ENCODE data around the gene FAM168A. TPM values are rescaled to one million over a fixed set of nuclear protein-coding genes. Genes with fewer than 3 reads are reported as not detected.
A peak's percentile ranks its signal among the peaks of the same experiment; 100 is the strongest.

Gene FAM168A
- polyA plus RNA-seq, 4 donors = 5.4 to 18.8 (median 9.9) TPM

GRCh38 chr11:73498343-73498742 lies 99.6 kb downstream of the FAM168A start:
- WGBS, 3 donors = 90 to 94% (median 93%) methylated on average over 6 of the region's 6 CpGs
- no peak for DNase-seq
- Histone ChIP-seq H3K4me1 (ENCODE audit: control insufficient read depth in 3 of 3, insufficient read depth in 2 of 3, low read depth in 1 of 3, low read length in 2 of 3) (no peaks in the 10 kb centered on the region), H3K27ac (ENCODE audit: low read depth in 1 of 3, low read length in 2 of 3) (no peak overlapping the region), H3K27me3 (ENCODE audit: control insufficient read depth in 3 of 3, insufficient read depth in 3 of 3, low read length in 3 of 3) (no peaks in the 10 kb centered on the region), H3K9me3 (ENCODE audit: control insufficient read depth in 2 of 2, insufficient read depth in 1 of 2, low read depth in 1 of 2, low read length in 1 of 2) (no peaks in the 10 kb centered on the region), H3K36me3 (ENCODE audit: control insufficient read depth in 3 of 3, insufficient read depth in 2 of 3, low read depth in 1 of 3, low read length in 3 of 3) (peaks cover 0 to 3% (median 0%) of the 10 kb centered on the region in 3 donors), H3K4me3 (ENCODE audit: low read depth in 1 of 3, low read length in 3 of 3) (no peak overlapping the region)
- no peak for FAIRE-seq

DNA sequence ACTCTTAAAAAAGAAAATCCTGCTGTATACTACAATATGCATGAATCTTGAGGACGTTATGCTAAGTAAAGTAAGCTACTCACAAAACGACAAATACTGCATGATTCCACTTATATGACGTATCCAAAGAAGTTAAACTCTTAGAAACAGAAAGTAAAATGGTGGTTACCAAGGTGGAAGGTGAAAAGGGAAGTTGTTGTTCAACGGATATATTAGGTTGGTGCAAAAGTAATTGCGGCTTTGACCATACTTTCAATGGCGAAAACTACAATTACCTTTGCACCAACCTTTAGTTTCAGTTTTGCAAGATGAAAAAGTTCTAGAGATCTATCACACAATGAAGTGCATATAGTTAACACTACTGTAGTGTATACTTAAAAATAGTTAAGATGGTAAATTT lies 101.8 kb downstream of the FAM168A start:
- no peaks in the 10 kb centered on the region for H3K4me1 ChIP-seq (ENCODE audit: control insufficient read depth in 3 of 3, insufficient read depth in 2 of 3, low read depth in 1 of 3, low read length in 2 of 3)
- no peaks in the 10 kb centered on the region for H3K9me3 ChIP-seq (ENCODE audit: control insufficient read depth in 2 of 2, insufficient read depth in 1 of 2, low read depth in 1 of 2, low read length in 1 of 2)
- no peaks in the 10 kb centered on the region for H3K27me3 ChIP-seq (ENCODE audit: control insufficient read depth in 3 of 3, insufficient read depth in 3 of 3, low read length in 3 of 3)
- H3K36me3 ChIP-seq (ENCODE audit: control insufficient read depth in 3 of 3, insufficient read depth in 2 of 3, low read depth in 1 of 3, low read length in 3 of 3) = peaks cover 0 to 3% (median 0%) of the 10 kb centered on the region in 3 donors
- no peak overlapping the region for H3K4me3 ChIP-seq (ENCODE audit: low read depth in 1 of 3, low read length in 3 of 3)
- no peak for FAIRE-seq
- H3K27ac ChIP-seq (ENCODE audit: low read depth in 1 of 3, low read length in 2 of 3) = no peak overlapping the region
- 93 to 95% (median 94%) methylated on average over 6 of the region's 6 CpGs for WGBS, 3 donors
- DNase-seq = no peak

- 95 to 100% (median 100%) methylated on average over 2 of the region's 2 CpGs for WGBS, 3 donors
- FAIRE-seq = no peak
- H3K36me3 ChIP-seq (ENCODE audit: control insufficient read depth in 3 of 3, insufficient read depth in 2 of 3, low read depth in 1 of 3, low read length in 3 of 3) = peaks cover 0 to 3% (median 0%) of the 10 kb centered on the region in 3 donors
Observed at GRCh38 chr11:73495731-73496130, 102.2 kb downstream of the FAM168A start.

DNA sequence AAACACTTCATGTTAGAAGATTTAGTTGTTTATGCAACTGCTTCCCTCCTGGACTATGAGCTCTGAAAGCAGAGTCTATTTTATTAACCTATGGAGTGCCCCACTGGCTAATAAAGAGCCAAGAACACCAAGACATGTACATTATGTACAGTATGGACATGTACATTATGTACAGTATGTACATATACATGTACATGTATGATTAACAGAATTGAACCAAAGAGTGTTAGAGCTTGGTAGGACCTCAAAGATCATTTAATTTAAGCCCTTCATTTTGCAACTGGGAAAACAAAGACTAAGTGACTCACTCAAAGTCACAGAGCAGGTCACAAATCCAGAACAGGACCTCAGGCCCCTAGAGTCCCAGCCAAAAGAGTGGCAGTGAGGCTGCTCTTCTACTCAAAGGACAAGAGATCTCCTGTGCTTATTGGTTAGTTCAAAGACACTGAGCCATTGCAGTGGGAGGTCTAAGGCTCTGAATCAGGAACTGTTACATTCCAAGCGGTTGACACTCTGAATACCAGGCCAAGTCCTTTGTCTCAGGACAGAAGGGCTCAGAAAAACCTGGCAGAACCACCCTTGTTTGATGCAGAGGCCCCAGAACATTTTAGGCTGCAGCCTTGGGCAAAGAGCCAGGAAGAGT lies 103.8 kb downstream of the FAM168A start:
- H3K4me1 ChIP-seq (ENCODE audit: control insufficient read depth in 3 of 3, insufficient read depth in 2 of 3, low read depth in 1 of 3, low read length in 2 of 3) = no peaks in the 10 kb centered on the region
- DNase-seq (no peak), FAIRE-seq (no peak)

More at GRCh38 chr11:73495731-73496130, 102.2 kb downstream of the FAM168A start:
- Histone ChIP-seq H3K4me1 (ENCODE audit: control insufficient read depth in 3 of 3, insufficient read depth in 2 of 3, low read depth in 1 of 3, low read length in 2 of 3) (no peaks in the 10 kb centered on the region), H3K4me3 (ENCODE audit: low read depth in 1 of 3, low read length in 3 of 3) (no peak overlapping the region), H3K9me3 (ENCODE audit: control insufficient read depth in 2 of 2, insufficient read depth in 1 of 2, low read depth in 1 of 2, low read length in 1 of 2) (no peaks in the 10 kb centered on the region), H3K27ac (ENCODE audit: low read depth in 1 of 3, low read length in 2 of 3) (no peak overlapping the region), H3K27me3 (ENCODE audit: control insufficient read depth in 3 of 3, insufficient read depth in 3 of 3, low read length in 3 of 3) (no peaks in the 10 kb centered on the region)
- no peak for DNase-seq

DNA sequence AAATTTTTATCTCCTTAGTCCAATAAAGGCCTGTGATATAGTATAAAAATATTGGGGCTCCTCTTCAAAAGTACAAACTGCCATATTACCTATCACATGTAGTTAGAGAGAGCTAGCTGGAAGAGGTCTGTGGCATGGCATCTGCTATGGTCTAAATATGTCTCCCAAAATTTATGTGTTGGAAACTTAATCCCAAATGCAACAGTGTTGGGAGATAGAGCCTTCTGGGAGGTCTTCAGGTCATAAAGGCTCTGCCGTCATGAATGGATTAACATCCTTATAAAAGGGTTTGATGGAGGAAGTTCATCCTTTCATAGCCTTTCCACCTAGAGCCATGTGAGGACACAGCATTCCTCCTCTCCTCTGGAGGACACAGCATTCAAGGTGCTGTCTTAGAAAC lies 116.3 kb downstream of the FAM168A start:
- DNase-seq (no peak), FAIRE-seq (no peak)
- no peaks in the 10 kb centered on the region for H3K36me3 ChIP-seq (ENCODE audit: control insufficient read depth in 3 of 3, insufficient read depth in 2 of 3, low read depth in 1 of 3, low read length in 3 of 3)
- H3K4me1 ChIP-seq (ENCODE audit: control insufficient read depth in 3 of 3, insufficient read depth in 2 of 3, low read depth in 1 of 3, low read length in 2 of 3) = peaks cover 0 to 2% (median 0%) of the 10 kb centered on the region in 3 donors
- H3K4me3 ChIP-seq (ENCODE audit: low read depth in 1 of 3, low read length in 3 of 3) = no peak overlapping the region
- no peak overlapping the region for H3K27ac ChIP-seq (ENCODE audit: low read depth in 1 of 3, low read length in 2 of 3)
- H3K27me3 ChIP-seq (ENCODE audit: control insufficient read depth in 3 of 3, insufficient read depth in 3 of 3, low read length in 3 of 3) = no peaks in the 10 kb centered on the region
- peaks cover 0 to 4% of the 10 kb centered on the region in 2 donors for H3K9me3 ChIP-seq (ENCODE audit: control insufficient read depth in 2 of 2, insufficient read depth in 1 of 2, low read depth in 1 of 2, low read length in 1 of 2)
- 96 to 100% (median 96%) methylated on average over 1 of the region's 1 CpG for WGBS, 3 donors

More for the DNA sequence above, 103.8 kb downstream of the FAM168A start:
- Histone ChIP-seq H3K4me3 (ENCODE audit: low read depth in 1 of 3, low read length in 3 of 3) (no peak overlapping the region), H3K27me3 (ENCODE audit: control insufficient read depth in 3 of 3, insufficient read depth in 3 of 3, low read length in 3 of 3) (no peaks in the 10 kb centered on the region), H3K9me3 (ENCODE audit: control insufficient read depth in 2 of 2, insufficient read depth in 1 of 2, low read depth in 1 of 2, low read length in 1 of 2) (no peaks in the 10 kb centered on the region), H3K27ac (ENCODE audit: low read depth in 1 of 3, low read length in 2 of 3) (no peak overlapping the region), H3K36me3 (ENCODE audit: control insufficient read depth in 3 of 3, insufficient read depth in 2 of 3, low read depth in 1 of 3, low read length in 3 of 3) (peaks cover 0 to 3% (median 0%) of the 10 kb centered on the region in 3 donors)
- WGBS, 3 donors = 94 to 100% (median 95%) methylated on average over 1 of the region's 1 CpG

DNA sequence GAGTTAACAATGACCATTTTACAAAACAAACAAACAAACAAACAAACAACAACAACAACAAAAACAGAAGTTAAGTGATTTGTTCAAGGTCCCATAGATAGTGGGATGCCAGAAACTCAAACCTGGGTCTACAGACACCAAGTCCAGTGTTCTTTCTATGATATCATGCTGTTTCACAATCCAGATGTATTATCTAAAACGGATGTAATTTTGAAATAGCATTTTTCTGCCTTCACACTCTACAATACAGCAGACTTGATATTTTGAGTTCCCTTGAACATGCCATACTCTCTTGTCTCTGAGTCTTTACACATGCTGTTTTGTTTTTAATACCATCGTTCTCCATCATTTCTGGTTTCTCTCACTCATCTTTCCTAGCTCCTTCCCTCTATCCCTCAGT lies 117.2 kb downstream of the FAM168A start:
- DNase-seq (no peak), FAIRE-seq (no peak)
- H3K4me1 ChIP-seq (ENCODE audit: control insufficient read depth in 3 of 3, insufficient read depth in 2 of 3, low read depth in 1 of 3, low read length in 2 of 3) = peaks cover 0 to 2% (median 0%) of the 10 kb centered on the region in 3 donors
- H3K27me3 ChIP-seq (ENCODE audit: control insufficient read depth in 3 of 3, insufficient read depth in 3 of 3, low read length in 3 of 3) = no peaks in the 10 kb centered on the region
- peaks cover 0 to 4% of the 10 kb centered on the region in 2 donors for H3K9me3 ChIP-seq (ENCODE audit: control insufficient read depth in 2 of 2, insufficient read depth in 1 of 2, low read depth in 1 of 2, low read length in 1 of 2)
- H3K27ac ChIP-seq (ENCODE audit: low read depth in 1 of 3, low read length in 2 of 3) = no peak overlapping the region
- no peak overlapping the region for H3K4me3 ChIP-seq (ENCODE audit: low read depth in 1 of 3, low read length in 3 of 3)
- WGBS, 3 donors = 64 to 74% (median 69%) methylated on average over 2 of the region's 2 CpGs
- no peaks in the 10 kb centered on the region for H3K36me3 ChIP-seq (ENCODE audit: control insufficient read depth in 3 of 3, insufficient read depth in 2 of 3, low read depth in 1 of 3, low read length in 3 of 3)

- DNase-seq (peak; percentile 50 to 59), FAIRE-seq (no peak)
- WGBS, 3 donors = 26 to 46% (median 27%) methylated on average over 1 of the region's 1 CpG
- Histone ChIP-seq H3K36me3 (ENCODE audit: control insufficient read depth in 3 of 3, insufficient read depth in 2 of 3, low read depth in 1 of 3, low read length in 3 of 3) (no peaks in the 10 kb centered on the region), H3K27ac (ENCODE audit: low read depth in 1 of 3, low read length in 2 of 3) (no peak overlapping the region), H3K27me3 (ENCODE audit: control insufficient read depth in 3 of 3, insufficient read depth in 3 of 3, low read length in 3 of 3) (no peaks in the 10 kb centered on the region), H3K4me1 (ENCODE audit: control insufficient read depth in 3 of 3, insufficient read depth in 2 of 3, low read depth in 1 of 3, low read length in 2 of 3) (peaks cover 0 to 2% (median 0%) of the 10 kb centered on the region in 3 donors), H3K9me3 (ENCODE audit: control insufficient read depth in 2 of 2, insufficient read depth in 1 of 2, low read depth in 1 of 2, low read length in 1 of 2) (peaks cover 0 to 4% of the 10 kb centered on the region in 2 donors), H3K4me3 (ENCODE audit: low read depth in 1 of 3, low read length in 3 of 3) (no peak overlapping the region)
Observed at GRCh38 chr11:73478737-73479347, 119.1 kb downstream of the FAM168A start.

DNA sequence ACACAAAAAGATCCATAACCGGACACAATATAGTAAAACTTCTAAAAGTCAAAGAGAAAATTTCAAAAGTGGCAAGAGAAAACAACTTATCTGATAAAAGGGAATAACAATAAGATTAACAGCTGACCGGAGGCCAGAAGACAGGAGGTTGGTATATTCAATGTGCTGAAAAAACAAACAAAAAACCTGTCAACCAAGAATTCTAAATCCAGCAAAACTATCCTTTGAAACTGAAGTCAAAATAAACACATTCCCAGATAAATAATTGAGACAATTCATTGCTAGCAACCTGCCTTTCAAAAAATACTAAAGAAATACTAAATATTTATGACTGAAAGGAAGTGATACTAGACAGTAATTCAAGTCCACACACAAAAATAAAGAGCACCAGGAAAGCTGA lies 120.4 kb downstream of the FAM168A start:
- DNase-seq (no peak), FAIRE-seq (no peak)
- no peak overlapping the region for H3K4me3 ChIP-seq (ENCODE audit: low read depth in 1 of 3, low read length in 3 of 3)
- no peaks in the 10 kb centered on the region for H3K27me3 ChIP-seq (ENCODE audit: control insufficient read depth in 3 of 3, insufficient read depth in 3 of 3, low read length in 3 of 3)
- no peak overlapping the region for H3K27ac ChIP-seq (ENCODE audit: low read depth in 1 of 3, low read length in 2 of 3)
- H3K36me3 ChIP-seq (ENCODE audit: control insufficient read depth in 3 of 3, insufficient read depth in 2 of 3, low read depth in 1 of 3, low read length in 3 of 3) = no peaks in the 10 kb centered on the region
- H3K9me3 ChIP-seq (ENCODE audit: control insufficient read depth in 2 of 2, insufficient read depth in 1 of 2, low read depth in 1 of 2, low read length in 1 of 2) = peaks cover 0 to 4% of the 10 kb centered on the region in 2 donors
- peaks cover 0 to 2% (median 0%) of the 10 kb centered on the region in 3 donors for H3K4me1 ChIP-seq (ENCODE audit: control insufficient read depth in 3 of 3, insufficient read depth in 2 of 3, low read depth in 1 of 3, low read length in 2 of 3)
- 97 to 99% (median 97%) methylated on average over 2 of the region's 2 CpGs for WGBS, 3 donors

Data from small intestine (tissue), 7 donors.